ENCODE data around the gene RARRES1. TPM values are rescaled to one million over a fixed set of nuclear protein-coding genes. Genes with fewer than 3 reads are reported as not detected.

The RARRES1 gene
- total RNA-seq, 1 experiment from 2014 or later: not detected

Other genes with a start within 250 kb of the RARRES1 start
- 28.8 and 29.7 TPM in 2 replicates for gene MLF1, start 161.3 kb downstream of the RARRES1 start, total RNA-seq (2014; rRNA removed; shearing (Covaris generic))
- 58.2 and 107 TPM in 2 replicates for gene GFM1, start 87.9 kb downstream of the RARRES1 start, total RNA-seq (2014; rRNA removed; shearing (Covaris generic))
- gene LXN, start 59.8 kb downstream of the RARRES1 start, total RNA-seq (2014; rRNA removed; shearing (Covaris generic)): not detected in 2 replicates
- 92.7 and 109 TPM in 2 replicates for gene MFSD1, start 69.6 kb upstream of the RARRES1 start, total RNA-seq (2014; rRNA removed; shearing (Covaris generic))